NCI-H774 (cell line): ENCODE data around the gene TYROBP.
"Not testable (repeated sequence)": the region's sequence is repeated elsewhere in the genome, so short reads cannot be mapped to it uniquely, and the experiment has no call there.

Source experiments
- DNase-seq: peaks from one replicate; lab custom pipeline; 2025; lab: John Stamatoyannopoulos, UW

Gene TYROBP

GRCh38 chr19:35931874-35932202 is 23.7 kb upstream of the TYROBP start:
- DNase-seq, result no peak

DNA sequence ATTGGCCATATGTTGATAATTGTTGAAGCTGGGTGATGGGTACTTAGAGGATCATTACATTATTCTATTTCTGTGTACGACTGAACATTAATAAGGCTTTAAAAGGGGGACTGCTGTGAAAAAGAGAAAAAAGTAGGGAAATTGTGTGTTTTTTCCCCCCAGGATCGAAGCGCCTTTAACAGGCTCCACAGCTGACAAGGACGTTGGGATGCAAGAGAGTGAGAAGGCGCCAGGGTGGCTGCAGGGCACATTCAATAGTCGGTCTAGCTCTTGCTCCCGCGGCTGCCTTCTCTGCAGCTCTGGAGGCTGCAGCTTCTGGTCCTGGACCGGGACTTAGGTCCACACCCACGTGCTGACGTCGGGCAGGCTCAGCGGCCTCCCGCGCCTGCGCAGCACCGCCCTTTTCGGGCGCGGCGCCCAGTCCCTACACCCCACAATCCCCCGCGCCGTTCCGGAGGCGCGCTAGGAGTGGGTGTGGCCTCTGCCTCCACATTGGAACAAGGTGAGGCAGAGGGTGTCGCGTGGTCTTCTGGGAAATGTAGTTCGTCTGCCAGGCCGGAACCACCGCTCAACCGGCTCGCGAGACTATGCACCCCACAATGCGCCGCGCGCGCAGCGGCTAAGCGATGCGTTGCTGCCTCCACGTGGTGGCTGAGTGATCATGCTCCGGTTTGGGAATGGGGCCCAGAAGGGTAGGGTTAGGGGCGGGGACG is 23.2 kb upstream of the TYROBP start:
- peak; percentile 99 for DNase-seq

GRCh38 chr19:35929876-35930275 is 21.8 kb upstream of the TYROBP start:
- DNase-seq, result no peak

- DNase-seq, result no peak
These were observed 20.4 kb upstream of the TYROBP start for GRCh38 chr19:35928507-35928906.

- no peak for DNase-seq
These were observed 17.4 kb upstream of the TYROBP start for GRCh38 chr19:35925501-35925900.

- DNase-seq, result no peak
These were observed 12.9 kb upstream of the TYROBP start for GRCh38 chr19:35921012-35921411.

GRCh38 chr19:35919306-35919705 is 11.2 kb upstream of the TYROBP start:
- DNase-seq, result no peak

DNA sequence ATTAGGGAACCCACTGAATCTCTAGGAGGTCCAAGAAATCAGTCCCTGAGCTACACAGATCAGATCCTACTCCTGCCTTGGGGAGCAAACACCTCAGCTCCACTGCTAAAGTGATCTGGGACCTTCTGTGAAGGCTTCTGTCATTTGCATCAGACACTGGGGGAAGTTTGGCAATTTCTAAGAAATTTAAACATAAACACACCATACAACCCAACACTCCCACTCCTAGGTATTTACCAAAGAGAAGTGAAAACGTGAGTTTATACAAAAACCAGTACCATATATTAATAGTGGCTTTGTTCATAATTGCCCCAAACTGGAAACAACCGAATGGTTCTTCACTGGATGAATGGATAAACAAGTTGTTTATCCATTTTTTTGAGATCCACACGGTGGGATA is 7.3 kb upstream of the TYROBP start:
- no peak for DNase-seq

DNA sequence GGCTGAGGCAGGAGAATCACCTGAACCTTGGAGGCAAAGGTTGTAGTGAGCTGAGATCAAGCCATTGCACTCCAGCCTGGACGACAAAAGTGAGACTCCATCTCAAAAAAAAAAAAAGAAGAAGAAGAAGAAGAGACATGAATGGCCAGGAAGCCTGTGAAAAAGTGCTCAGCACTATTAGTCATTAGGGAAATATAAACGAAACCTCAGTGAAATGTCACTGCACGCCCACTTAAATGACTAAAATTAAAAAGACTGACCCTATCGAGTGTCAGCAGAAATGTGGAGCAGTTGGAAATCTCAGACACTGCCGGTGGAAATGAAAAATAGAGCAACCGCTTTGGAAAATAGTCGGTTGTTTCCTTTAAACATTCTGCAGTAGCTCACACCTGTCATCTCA is 5.5 kb upstream of the TYROBP start:
- no peak for DNase-seq

GRCh38 chr19:35911790-35912189 is 3.7 kb upstream of the TYROBP start:
- no peak for DNase-seq

- no peak for DNase-seq
These were observed 3.1 kb upstream of the TYROBP start for GRCh38 chr19:35911173-35911572.

DNA sequence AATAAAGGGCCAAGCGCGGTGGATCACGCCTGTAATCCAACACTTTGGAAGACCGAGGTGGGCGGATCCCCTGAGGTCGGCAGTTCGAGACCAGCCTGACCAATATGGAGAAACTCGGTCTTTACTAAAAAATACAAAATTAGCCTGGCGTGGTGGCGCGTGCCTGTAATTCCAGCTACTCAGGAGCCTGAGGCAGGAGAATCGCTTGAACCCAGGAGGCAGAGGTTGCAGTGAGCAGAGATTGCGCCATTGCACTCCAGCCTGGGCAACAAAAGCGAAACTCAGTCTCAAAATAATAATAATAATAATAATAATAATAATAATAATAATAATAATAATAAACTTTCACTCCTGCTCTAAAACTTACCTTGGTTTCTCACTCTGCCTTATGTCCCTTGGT is 2.3 kb upstream of the TYROBP start:
- not testable (repeated sequence) for DNase-seq

GRCh38 chr19:35909684-35910035 is 1.6 kb upstream of the TYROBP start:
- DNase-seq, result no peak

- no peak for DNase-seq
These were observed 1.0 kb upstream of the TYROBP start for GRCh38 chr19:35908973-35909683.

- DNase-seq, result no peak
These were observed 734 bp downstream of the TYROBP start for GRCh38 chr19:35907377-35907745.

DNA sequence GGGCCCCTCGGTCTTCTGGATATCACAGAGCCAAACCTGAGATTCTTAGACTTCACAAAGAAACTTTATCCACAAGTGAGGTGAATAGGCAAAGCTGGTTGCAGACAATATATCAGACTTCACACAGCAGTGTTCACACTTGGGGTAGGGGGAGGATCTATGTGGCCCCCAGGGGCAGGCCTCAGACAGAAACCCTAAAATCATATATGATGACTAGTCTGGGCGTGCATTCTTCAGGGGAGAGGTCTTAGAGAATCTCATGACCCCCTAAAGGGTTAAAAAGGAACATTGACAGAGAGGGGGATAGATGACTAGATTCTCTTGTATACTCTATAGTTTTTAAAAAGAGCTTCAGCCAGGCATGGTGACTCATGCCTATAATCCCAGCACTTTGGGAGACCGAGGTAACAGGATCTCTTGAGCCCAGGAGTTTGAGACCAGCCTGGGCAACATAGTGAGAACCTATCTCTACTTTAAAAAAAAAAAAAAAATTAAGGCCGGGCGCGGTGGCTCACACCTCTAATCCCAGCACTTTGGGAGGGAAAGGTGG is 2.8 kb downstream of the TYROBP start:
- DNase-seq, result no peak

DNA sequence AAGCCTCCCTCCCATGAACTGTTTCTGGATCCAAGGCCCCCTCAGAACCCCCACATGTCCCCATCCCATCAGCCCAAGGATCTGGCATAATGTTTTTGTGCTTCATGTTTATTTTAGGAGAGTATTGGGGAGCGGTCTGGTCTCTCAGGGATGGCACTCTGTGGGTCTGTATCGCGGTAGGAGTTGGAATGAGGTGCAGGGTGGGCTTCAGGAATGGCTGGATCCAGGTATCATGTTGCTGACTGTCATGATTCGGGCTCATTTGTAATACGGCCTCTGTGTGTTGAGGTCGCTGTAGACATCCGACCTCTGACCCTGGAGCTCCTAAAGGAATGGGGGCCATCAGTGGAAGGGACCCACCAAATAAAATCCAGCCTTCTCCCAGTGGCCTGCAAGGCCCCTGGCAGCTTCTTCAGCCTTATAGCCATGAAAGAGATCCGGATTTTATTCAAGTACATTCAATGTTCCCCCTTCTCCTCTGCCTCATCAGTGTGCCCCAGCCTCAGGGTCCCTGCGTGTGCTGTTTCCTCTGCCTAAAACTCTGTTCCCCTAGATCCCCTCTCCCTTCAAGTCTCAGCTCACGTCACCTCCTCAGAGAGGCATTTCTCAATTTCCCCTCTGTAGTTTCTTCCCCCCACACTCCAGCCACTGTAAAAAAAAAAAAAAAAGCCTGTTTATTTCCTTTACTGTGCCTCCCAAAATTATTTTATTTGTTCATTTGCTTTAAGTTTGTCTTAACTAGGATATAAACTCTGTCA is 3.6 kb downstream of the TYROBP start:
- no peak for DNase-seq

DNA sequence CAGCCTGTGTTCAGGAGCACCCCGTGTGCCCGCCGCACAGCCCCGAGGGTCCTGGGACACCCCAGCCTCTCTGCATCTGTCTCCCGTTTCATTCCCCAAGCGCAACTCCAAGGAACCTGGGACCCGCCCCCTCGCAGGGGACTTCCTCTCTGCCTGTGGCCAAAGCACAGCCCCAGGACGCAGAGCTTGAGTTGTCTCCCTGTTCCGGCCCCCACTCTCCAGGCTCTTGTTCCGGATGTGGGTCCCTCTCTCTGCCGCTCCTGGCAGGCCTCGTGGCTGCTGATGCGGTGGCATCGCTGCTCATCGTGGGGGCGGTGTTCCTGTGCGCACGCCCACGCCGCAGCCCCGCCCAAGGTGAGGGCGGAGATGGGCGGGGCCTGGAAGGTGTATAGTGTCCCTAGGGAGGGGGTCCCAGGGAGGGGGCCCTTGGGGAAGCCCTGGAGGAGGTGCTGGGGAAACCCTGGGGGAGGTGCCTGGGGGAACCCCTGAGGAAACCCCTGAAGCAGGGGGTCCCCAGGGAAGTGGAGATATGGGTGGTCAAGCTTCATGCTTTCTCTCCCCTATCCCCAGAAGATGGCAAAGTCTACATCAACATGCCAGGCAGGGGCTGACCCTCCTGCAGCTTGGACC is 4.4 kb downstream of the TYROBP start:
- DNase-seq, result peak; percentile 54

- DNase-seq, result no peak
These were observed 5.1 kb downstream of the TYROBP start for GRCh38 chr19:35902870-35903475.

GRCh38 chr19:35901854-35902661 is 6.0 kb downstream of the TYROBP start, which contains the start of gene HCST:
HCST (plus strand) TSS chr19:35902529; CDS start chr19:35902594, 65 bp downstream.
- DNase-seq, result no peak

GRCh38 chr19:35901055-35901644 is 6.9 kb downstream of the TYROBP start:
- DNase-seq, result no peak
